Upper lobe of left lung (tissue), 6 donors: ENCODE measurements around the gene CHST1. TPM values are rescaled to one million over a fixed set of nuclear protein-coding genes. Genes with fewer than 3 reads are reported as not detected.

ENCODE experiments used
- ATAC-seq, 2 donors: fragments of 200-7000 bp; cut with Tn5 transposase; one replicate each; pipeline ENCODE4 v1.9.1; 2022; ENCODE audit warnings: mild to moderate bottlenecking in 2 of 2, moderate library complexity in 2 of 2; ENCODE audit not compliant: low FRiP score in 2 of 2
- DNase-seq, 2 donors: peaks; one replicate each; pipeline ENCODE4 v3.0.0-alpha.2; 2019 to 2020
- H3K27ac ChIP-seq, 4 donors: fragments of 200-600 bp; sonication (generic); one replicate each; pipeline ENCODE4 v1.5.1; 2016 to 2019
- H3K27me3 ChIP-seq, 4 donors: fragments of 200-600 bp; sonication (generic); one replicate each; pipeline ENCODE4 v1.5.1; 2017 to 2019
- H3K36me3 ChIP-seq, 4 donors: fragments of 200-600 bp; sonication (generic); one replicate each; pipeline ENCODE4 v1.5.1; 2016 to 2019
- H3K4me1 ChIP-seq, 4 donors: fragments of 200-600 bp; sonication (generic); one replicate each; pipeline ENCODE4 v1.5.1; 2018 to 2019
- H3K4me3 ChIP-seq, 4 donors: fragments of 200-600 bp; sonication (generic); one replicate each; pipeline ENCODE4 v1.5.1; 2017 to 2019; ENCODE audit warnings: mild to moderate bottlenecking in 2 of 4, moderate library complexity in 1 of 4
- H3K9me3 ChIP-seq, 4 donors: fragments of 200-600 bp; sonication (generic); one replicate each; pipeline ENCODE4 v1.5.1; 2018 to 2019
- EP300 ChIP-seq, 4 donors: sonication (generic); formaldehyde crosslinking; IDR thresholded peaks; one replicate each; pipeline ENCODE4 v1.5.1; 2017; ENCODE audit warnings: antibody characterized with exemption in 4 of 4, control low read depth in 2 of 4
- POLR2A ChIP-seq, 4 donors: fragments of 450-650 bp; IDR thresholded peaks; one replicate each; pipeline ENCODE4 v1.5.1; 2016 to 2017; ENCODE audit warnings: antibody characterized with exemption in 4 of 4, mild to moderate bottlenecking in 2 of 4
- POLR2AphosphoS5 ChIP-seq, 2 donors: sonication (generic); formaldehyde crosslinking; IDR thresholded peaks; one replicate each; pipeline ENCODE4 v1.5.1; 2017; ENCODE audit warnings: antibody characterized with exemption in 2 of 2
- WGBS, 2 donors: methylation state at CpG; one replicate each; pipeline ENCODE4 v1.1.5; 2017 to 2018; 5-methylcytosine and 5-hydroxymethylcytosine counted together
- total RNA-seq, 6 donors: library from RNA; depleted of rRNA in 4 of 6; stranded (reverse); fragments of >200 nt in 4 of 6; gene quantifications; one replicate each; pipeline versions ENCODE4 v1.1.0 to v1.2.1, GENCODE V29; 2016 to 2021
- TF ChIP-seq, protein P1 (sequence below), 6 experiments: fragments of 450-650 bp in 4 of 6; fragments of 200-600 bp in 2 of 6; sonication (generic) in 2 of 6; IDR thresholded peaks; one replicate each; pipeline ENCODE4 v1.5.1; 2016 to 2019; ENCODE audit warnings: antibody characterized with exemption in 6 of 6
- donor health status: DM: no; HTN: no; CAD: no; lungs with moderate emphysema.
- donor health status: DM: no; HTN: yes; CAD: no; lungs with severe emphysema.

Gene CHST1
- total RNA-seq, 6 donors from 2014 or later, result 1.6 to 7.4 (median 2.6) TPM

DNA sequence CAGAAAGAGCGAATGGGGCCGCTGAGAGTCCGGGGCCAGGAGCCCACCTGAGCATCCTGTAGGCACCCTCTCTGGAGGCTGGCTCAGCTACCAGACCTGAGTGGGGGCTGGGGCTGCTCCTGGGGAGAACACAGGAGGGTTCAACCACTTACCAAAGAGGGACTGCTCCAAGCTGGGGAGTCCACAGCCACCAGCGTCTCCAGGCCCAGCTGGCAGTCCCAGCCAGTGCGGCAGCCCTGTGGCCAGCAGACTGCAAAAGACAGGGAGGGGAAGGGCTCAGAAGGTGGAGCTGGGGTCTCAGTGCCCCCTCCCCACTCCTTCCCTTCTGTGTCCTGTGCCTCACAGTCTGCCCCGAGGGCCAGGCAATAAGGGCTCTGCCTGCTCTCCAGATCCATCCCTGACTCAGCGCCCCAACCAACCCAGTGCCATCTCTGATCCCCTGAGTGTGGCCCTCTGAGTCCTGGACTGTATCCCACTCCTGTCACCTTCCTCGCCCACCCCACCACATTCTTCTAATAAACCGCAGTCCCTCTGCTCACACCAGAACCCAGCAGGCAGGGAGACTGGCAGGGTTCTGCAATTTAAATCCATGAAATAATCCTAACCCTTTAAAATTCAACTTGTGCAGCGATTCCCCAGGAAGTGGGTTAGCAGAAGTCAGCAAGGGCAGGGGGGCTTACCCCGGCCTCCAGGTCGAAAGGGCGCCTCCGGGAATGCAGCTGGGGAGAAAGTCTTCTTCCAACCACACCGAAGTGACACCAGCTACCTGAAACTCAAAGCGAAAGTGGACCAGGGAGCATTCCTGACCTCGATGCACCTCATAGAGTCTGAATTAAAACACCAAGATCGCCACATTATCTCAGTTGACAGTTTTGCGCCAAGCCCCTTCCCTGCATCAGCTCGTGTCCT is 13.3 kb downstream of the CHST1 start:
- WGBS, 2 donors, result 79 to 81% methylated on average over 18 to 20 of the region's 20 CpGs
- Histone ChIP-seq H3K4me3 (no peak overlapping the region), H3K9me3 (no peaks in the 10 kb centered on the region), H3K27ac (no peak overlapping the region), H3K4me1 (peaks cover 0 to 9% (median 8%) of the 10 kb centered on the region in 4 donors), H3K36me3 (peaks cover 0 to 17% (median 0%) of the 10 kb centered on the region in 4 donors), H3K27me3 (no peaks in the 10 kb centered on the region)
- DNase-seq (no peak), ATAC-seq (no peak)
- TF ChIP-seq POLR2AphosphoS5 (IDR thresholded peaks at IDR 0.05) (no peak), EP300 (IDR thresholded peaks at IDR 0.05) (no peak), POLR2A (IDR thresholded peaks at IDR 0.05) (no peak)
- TF ChIP-seq, protein P1, sequence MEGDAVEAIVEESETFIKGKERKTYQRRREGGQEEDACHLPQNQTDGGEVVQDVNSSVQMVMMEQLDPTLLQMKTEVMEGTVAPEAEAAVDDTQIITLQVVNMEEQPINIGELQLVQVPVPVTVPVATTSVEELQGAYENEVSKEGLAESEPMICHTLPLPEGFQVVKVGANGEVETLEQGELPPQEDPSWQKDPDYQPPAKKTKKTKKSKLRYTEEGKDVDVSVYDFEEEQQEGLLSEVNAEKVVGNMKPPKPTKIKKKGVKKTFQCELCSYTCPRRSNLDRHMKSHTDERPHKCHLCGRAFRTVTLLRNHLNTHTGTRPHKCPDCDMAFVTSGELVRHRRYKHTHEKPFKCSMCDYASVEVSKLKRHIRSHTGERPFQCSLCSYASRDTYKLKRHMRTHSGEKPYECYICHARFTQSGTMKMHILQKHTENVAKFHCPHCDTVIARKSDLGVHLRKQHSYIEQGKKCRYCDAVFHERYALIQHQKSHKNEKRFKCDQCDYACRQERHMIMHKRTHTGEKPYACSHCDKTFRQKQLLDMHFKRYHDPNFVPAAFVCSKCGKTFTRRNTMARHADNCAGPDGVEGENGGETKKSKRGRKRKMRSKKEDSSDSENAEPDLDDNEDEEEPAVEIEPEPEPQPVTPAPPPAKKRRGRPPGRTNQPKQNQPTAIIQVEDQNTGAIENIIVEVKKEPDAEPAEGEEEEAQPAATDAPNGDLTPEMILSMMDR (IDR thresholded peaks at IDR 0.05), result no peak

DNA sequence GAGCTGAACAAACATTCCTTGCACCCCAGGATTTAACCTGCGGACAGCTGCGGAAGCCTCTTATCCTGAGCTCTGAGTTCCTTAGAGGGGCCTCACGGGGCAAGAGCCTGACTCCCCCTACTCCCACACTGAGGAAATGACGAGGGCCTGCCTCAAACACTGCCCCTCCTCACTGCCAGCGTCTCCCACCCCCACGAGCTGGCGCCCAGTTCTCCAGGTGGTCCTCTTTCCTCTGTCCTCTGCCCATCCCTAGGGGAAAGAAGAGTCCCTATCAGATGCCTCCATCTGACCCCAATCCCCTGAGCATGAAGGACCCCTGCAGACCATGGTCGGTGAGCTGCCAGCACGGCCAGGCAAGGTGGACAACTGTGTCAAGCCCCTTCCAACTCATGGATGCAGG is 14.3 kb downstream of the CHST1 start:
- Histone ChIP-seq H3K27ac (no peak overlapping the region), H3K36me3 (peaks cover 0 to 17% (median 0%) of the 10 kb centered on the region in 4 donors), H3K27me3 (no peaks in the 10 kb centered on the region), H3K9me3 (no peaks in the 10 kb centered on the region), H3K4me3 (no peak overlapping the region), H3K4me1 (peaks cover 0 to 9% (median 8%) of the 10 kb centered on the region in 4 donors)
- WGBS, 2 donors, result 72 to 80% methylated on average over 7 to 9 of the region's 9 CpGs
- ATAC-seq (no peak), DNase-seq (no peak)
- TF ChIP-seq, protein P1 (IDR thresholded peaks at IDR 0.05), result no peak
- TF ChIP-seq EP300 (IDR thresholded peaks at IDR 0.05) (no peak), POLR2A (IDR thresholded peaks at IDR 0.05) (no peak), POLR2AphosphoS5 (IDR thresholded peaks at IDR 0.05) (no peak)

DNA sequence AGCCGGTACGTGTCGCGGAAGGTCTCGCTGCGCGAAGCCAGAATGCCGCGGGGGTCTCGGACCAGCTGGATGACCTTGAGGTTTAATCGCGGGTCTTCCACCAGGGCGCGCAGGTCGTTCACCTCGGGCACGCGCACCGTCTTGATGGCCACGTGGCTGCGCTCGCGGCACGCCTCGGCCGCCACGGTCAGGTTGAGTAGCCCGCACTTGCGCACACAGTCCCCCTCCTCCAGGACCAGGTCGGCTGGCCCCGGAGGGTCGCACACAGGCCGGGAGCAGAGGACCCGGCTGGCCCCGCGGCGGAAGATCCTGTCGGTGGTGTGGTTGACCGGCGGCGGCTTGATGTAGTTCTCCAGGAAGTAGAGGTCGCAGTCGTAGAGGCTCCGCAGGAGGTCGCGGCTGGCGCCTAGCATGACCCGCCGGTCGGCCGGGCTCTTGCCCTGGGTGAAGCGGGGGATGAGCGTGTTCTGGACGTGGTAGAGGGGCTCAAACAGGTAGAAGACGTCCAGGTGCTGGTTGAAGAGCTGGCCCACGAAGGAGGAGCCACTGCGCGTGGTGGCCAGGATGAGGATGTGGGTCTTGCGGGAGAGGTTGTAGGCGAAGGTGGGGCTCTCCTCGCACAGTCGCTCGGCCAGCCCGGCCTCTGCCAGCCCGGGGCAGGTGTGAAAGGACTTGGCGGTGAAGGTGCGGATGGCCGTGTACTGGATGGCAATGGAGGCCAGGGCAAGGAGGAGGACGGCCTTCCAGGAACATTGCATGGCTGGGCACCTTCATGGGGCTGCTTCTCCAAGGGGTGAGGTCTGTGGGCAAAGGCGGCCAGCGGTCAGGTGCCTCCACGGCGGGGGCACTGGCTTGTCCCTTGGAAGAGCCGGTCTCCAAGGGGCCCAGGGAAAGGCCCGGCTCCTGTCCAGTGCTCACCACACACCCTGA is 15.0 kb downstream of the CHST1 start:
- Histone ChIP-seq H3K27me3 (no peaks in the 10 kb centered on the region), H3K4me3 (no peak overlapping the region), H3K9me3 (no peaks in the 10 kb centered on the region), H3K27ac (no peak overlapping the region), H3K4me1 (peaks cover 0 to 7% (median 6%) of the 10 kb centered on the region in 4 donors), H3K36me3 (peaks cover 0 to 17% (median 0%) of the 10 kb centered on the region in 4 donors)
- ATAC-seq (no peak), DNase-seq (peak in 1 of 2 donors; percentile 79)
- WGBS, 2 donors, result 80 to 84% methylated on average over 37 to 58 of the region's 75 CpGs
- no peak for TF ChIP-seq POLR2A (IDR thresholded peaks at IDR 0.05)
- TF ChIP-seq POLR2AphosphoS5 (IDR thresholded peaks at IDR 0.05), result no peak
- TF ChIP-seq, protein P1 (IDR thresholded peaks at IDR 0.05), result no peak
- no peak for TF ChIP-seq EP300 (IDR thresholded peaks at IDR 0.05)

DNA sequence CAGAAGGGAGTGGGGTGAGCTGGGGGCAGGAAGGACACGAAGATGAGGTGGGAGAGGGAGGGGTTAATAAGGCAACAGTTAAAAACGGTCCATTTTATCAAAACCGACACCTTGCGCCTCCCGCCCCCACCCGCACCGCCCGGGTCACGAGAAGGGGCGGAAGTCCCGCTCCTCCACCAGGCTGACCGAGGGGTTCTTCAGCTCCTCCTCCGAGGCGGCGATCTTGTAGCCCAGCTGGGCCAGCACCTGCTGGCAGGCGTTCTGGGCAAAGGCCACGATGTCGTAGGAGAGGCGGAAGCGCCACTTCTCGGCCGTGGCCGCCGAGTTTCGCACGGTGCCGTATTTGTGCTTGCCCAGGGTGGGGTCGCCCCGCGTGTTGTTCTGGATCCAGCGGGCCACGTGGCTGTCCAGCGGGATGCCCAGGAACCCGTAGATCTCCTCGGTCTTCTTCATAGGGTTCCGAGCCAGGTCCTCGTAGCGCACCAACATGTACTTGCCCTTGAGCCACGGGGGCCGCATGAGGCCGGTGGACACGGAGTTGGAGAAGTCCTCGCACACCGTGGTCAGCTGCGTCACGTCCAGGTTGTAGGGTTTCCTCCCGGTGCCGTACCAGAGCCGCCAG is 15.8 kb downstream of the CHST1 start:
- H3K27ac ChIP-seq, result no peak overlapping the region
- H3K36me3 ChIP-seq, result peaks cover 0 to 17% (median 0%) of the 10 kb centered on the region in 4 donors
- H3K27me3 ChIP-seq, result no peaks in the 10 kb centered on the region
- WGBS, 2 donors, result 88% methylated on average over 23 to 39 of the region's 49 CpGs
- H3K4me3 ChIP-seq, result no peak overlapping the region
- H3K9me3 ChIP-seq, result no peaks in the 10 kb centered on the region
- TF ChIP-seq POLR2A (IDR thresholded peaks at IDR 0.05) (no peak), EP300 (IDR thresholded peaks at IDR 0.05) (no peak), POLR2AphosphoS5 (IDR thresholded peaks at IDR 0.05) (no peak)
- TF ChIP-seq, protein P1 (IDR thresholded peaks at IDR 0.05), result no peak
- no peak for ATAC-seq
- DNase-seq, result peak in 1 of 2 donors; percentile 80
- H3K4me1 ChIP-seq, result no peaks in the 10 kb centered on the region
